PC-9 (cell line): ENCODE data around the gene SOX1.

Experiments used
- CTCF ChIP-seq: fragments of 200-600 bp; sonication (generic); conservative IDR thresholded peaks from 2 replicates; pipeline ENCODE4 v1.6.1; 2017; ENCODE audit warnings: mixed run types, antibody characterized with exemption, mild to moderate bottlenecking, moderate library complexity
- EZH2 ChIP-seq: fragments of 200-600 bp; sonication (generic); IDR thresholded peaks from 2 replicates; pipeline ENCODE4 v1.8.0; 2017; ENCODE audit warnings: antibody characterized with exemption, low read depth

- TF ChIP-seq CTCF = no peak
- no peak for TF ChIP-seq EZH2
These were observed 9.0 kb upstream of the SOX1 start for GRCh38 chr13:112057736-112058518.
